OCI-LY7 (cell line): ENCODE data around the gene HBQ1. TPM values are rescaled to one million over a fixed set of nuclear protein-coding genes. Genes with fewer than 3 reads are reported as not detected.

Experiments
- BruUV-seq: library from RNA; stranded (reverse); fragments of 400-500 nt; replicated peaks from 2 replicates; lab custom pipeline; 2021; lab: Mats Ljungman, UMichigan
- CTCF ChIA-PET: fragments of 300-600 bp; sonication (Branson Sonifier 250); formaldehyde crosslinking; loops from one replicate; lab custom pipeline; 2022; ENCODE audit warnings: antibody characterized with exemption; ENCODE audit not compliant: unreplicated experiment; lab: Charles Lee
- POLR2A ChIA-PET: fragments of 300-600 bp; sonication (Branson Sonifier 250); formaldehyde crosslinking; loops from one replicate; lab custom pipeline; 2022; ENCODE audit warnings: antibody characterized with exemption; lab: Charles Lee
- DNase-seq: peaks from one replicate; pipeline ENCODE4 v3.0.0-alpha.2; 2015; ENCODE audit warnings: low spot score
- H2AFZ ChIP-seq: fragments of 200-600 bp; sonication (generic), shearing (Covaris generic); 2 replicates; pipeline ENCODE4 v1.6.1; 2014; ENCODE audit warnings: mild to moderate bottlenecking, antibody characterized with exemption, low read length, moderate library complexity
- H3K27ac ChIP-seq: fragments of 200-600 bp; sonication (generic); 2 replicates; pipeline ENCODE4 v1.5.1; 2014; ENCODE audit warnings: mixed run types, low read depth, mild to moderate bottlenecking, moderate library complexity, low read length, inconsistent platforms; ENCODE audit not compliant: poor library complexity, severe bottlenecking
- H3K36me3 ChIP-seq: fragments of 200-600 bp; sonication (generic); 2 replicates; pipeline ENCODE4 v1.6.1; 2014; ENCODE audit warnings: mild to moderate bottlenecking, antibody characterized with exemption, low read length, moderate library complexity, mixed read lengths; ENCODE audit not compliant: insufficient read depth
- H3K4me1 ChIP-seq: fragments of 200-600 bp; sonication (generic); 2 replicates; pipeline ENCODE4 v1.5.1; 2014; ENCODE audit warnings: mild to moderate bottlenecking, low read length; ENCODE audit not compliant: insufficient read depth, poor library complexity, severe bottlenecking
- H3K4me2 ChIP-seq: fragments of 200-600 bp; sonication (generic); 2 replicates; pipeline ENCODE4 v1.6.1; 2014; ENCODE audit warnings: mild to moderate bottlenecking, low read length
- H3K4me3 ChIP-seq: fragments of 200-600 bp; sonication (generic); 2 replicates; pipeline ENCODE4 v1.5.1; 2014; ENCODE audit warnings: mild to moderate bottlenecking, low read depth, low read length; ENCODE audit not compliant: poor library complexity, severe bottlenecking
- H3K79me2 ChIP-seq: fragments of 200-600 bp; sonication (generic); 2 replicates; pipeline ENCODE4 v1.6.1; 2016; ENCODE audit warnings: low read depth, mild to moderate bottlenecking, low read length, moderate library complexity, mixed read lengths; ENCODE audit not compliant: insufficient read depth
- H3K9me2 ChIP-seq: fragments of 200-600 bp; sonication (generic); 2 replicates; pipeline ENCODE4 v1.6.1; 2016; ENCODE audit warnings: mild to moderate bottlenecking, low read length, mixed read lengths; ENCODE audit not compliant: insufficient read depth
- H3K9me3 ChIP-seq: fragments of 200-600 bp; sonication (generic); 2 replicates; pipeline ENCODE4 v1.6.1; 2014; ENCODE audit warnings: mild to moderate bottlenecking, mixed run types, low read length, mixed read lengths
- H4K20me1 ChIP-seq: fragments of 200-600 bp; sonication (generic); 2 replicates; pipeline ENCODE4 v1.6.1; 2014; ENCODE audit warnings: mild to moderate bottlenecking, antibody characterized with exemption, low read length, moderate library complexity, mixed read lengths; ENCODE audit not compliant: insufficient read depth
- CTCF ChIP-seq: fragments of 200-600 bp; sonication (generic); conservative IDR thresholded peaks from 2 replicates; pipeline ENCODE4 v1.5.1; 2014; ENCODE audit warnings: mild to moderate bottlenecking, antibody characterized with exemption, low read length, moderate library complexity, mixed read lengths
- EZH2phosphoT487 ChIP-seq: fragments of 200-600 bp; sonication (generic); IDR thresholded peaks from 2 replicates; pipeline ENCODE4 v1.6.1; 2018; ENCODE audit warnings: low read depth, borderline replicate concordance, mild to moderate bottlenecking, mixed run types, antibody characterized with exemption, low read length, moderate library complexity, mixed read lengths
- intact Hi-C: fragments of 100-400 bp; cut with micrococcal nuclease; formaldehyde crosslinking; loops from one replicate; pipeline ENCODE4 v1.10.0; 2022; ENCODE audit not compliant: unreplicated experiment
- total RNA-seq, 2 experiments: library from RNA; depleted of rRNA in 1 of 2; stranded (reverse); fragments of >200 nt in 1 of 2; shearing (Covaris generic) in 1 of 2; gene quantifications; 2 replicates each; pipeline ENCODE4 v1.2.3, GENCODE V29; 2014 to 2022

HBQ1 gene
- total RNA-seq, 2 experiments from 2014 or later: not detected

- intact Hi-C loops: no loop called here
- ChIA-PET CTCF (no interaction called here), POLR2A (no interaction called here)
- Histone ChIP-seq H3K79me2 (no peaks in the 10 kb centered on the region), H3K4me3 (peak overlapping the region; percentile 61), H3K9me3 (no peaks in the 10 kb centered on the region), H3K4me1 (peaks cover 8% of the 10 kb centered on the region), H3K27ac (no peak overlapping the region), H3K36me3 (no peaks in the 10 kb centered on the region), H3K4me2 (peak overlapping the region; percentile 68), H2AFZ (peak overlapping the region; percentile 66), H3K9me2 (no peaks in the 10 kb centered on the region), H4K20me1 (no peaks in the 10 kb centered on the region)
- BruUV-seq: no TSS peak
- TF ChIP-seq EZH2phosphoT487: no peak
- TF ChIP-seq CTCF: no peak
- DNase-seq: peak; percentile 44
Observed at GRCh38 chr16:154217-155030, 25.8 kb upstream of the HBQ1 start.

- peaks cover 8% of the 10 kb centered on the region for H3K4me1 ChIP-seq
- H3K9me2 ChIP-seq: no peaks in the 10 kb centered on the region
- H2AFZ ChIP-seq: peak overlapping the region; percentile 66; the same call in 1 of the 2 replicates
- CTCF ChIA-PET: no interaction called here
- no peak overlapping the region for H3K27ac ChIP-seq
- H3K9me3 ChIP-seq: no peaks in the 10 kb centered on the region
- peak overlapping the region; percentile 61 for H3K4me3 ChIP-seq
- H3K4me2 ChIP-seq: peak overlapping the region; percentile 68
- H3K36me3 ChIP-seq: no peaks in the 10 kb centered on the region
- no peaks in the 10 kb centered on the region for H4K20me1 ChIP-seq
- intact Hi-C loops: no loop called here
- TF ChIP-seq EZH2phosphoT487 (no peak), CTCF (no peak)
- BruUV-seq: no TSS peak
- H3K79me2 ChIP-seq: no peaks in the 10 kb centered on the region
- DNase-seq: no peak
- POLR2A ChIA-PET: interaction anchor here (0.7 kb wide), 1 partner anchor 55 kb away, joined by 3 read pairs; no protein-coding TSS in a partner anchor
Observed at GRCh38 chr16:155031-155398, 25.2 kb upstream of the HBQ1 start.
